Keratinocyte (primary cell): ENCODE results near the gene SH3PXD2B.

Source experiments
- CTCF ChIP-seq, 3 experiments: IDR thresholded peaks in 1 of 3; conservative IDR thresholded peaks in 1 of 3; optimal IDR thresholded peaks in 1 of 3; 2 replicates in 2 of 3; 3 replicates in 1 of 3; pipeline versions ENCODE3 to v1.5.1; 2011; ENCODE audit warnings: low read length in 3 of 3, mild to moderate bottlenecking in 3 of 3, moderate library complexity in 2 of 3, control low read depth in 1 of 3, inconsistent platforms in 1 of 3; ENCODE audit not compliant: insufficient read depth in 2 of 3; ENCODE audit errors: extremely low read depth in 1 of 3
- EZH2 ChIP-seq: IDR thresholded peaks from one replicate; pipeline ENCODE4 v1.6.1; 2012; ENCODE audit warnings: inconsistent platforms, mild to moderate bottlenecking, low read length, moderate library complexity

GRCh38 chr5:172311605-172312004, 142.7 kb downstream of the SH3PXD2B start:
- TF ChIP-seq CTCF (optimal IDR thresholded peaks at IDR 0.05 in 1 of 3, IDR thresholded peaks at IDR 0.05 in 1 of 3, conservative IDR thresholded peaks at IDR 0.05 in 1 of 3; ENCODE audit: extremely low read depth in 1 of 3, insufficient read depth in 2 of 3, low read length in 3 of 3), result no peak
- no peak for TF ChIP-seq EZH2
